ENCODE data around the gene FBXL16.

FBXL16 gene

GRCh38 chr16:658679-659571, 46.7 kb downstream of the FBXL16 start:
- DNase-seq = no peak

- no peak for DNase-seq
Measured at GRCh38 chr16:657487-657886, 48.1 kb downstream of the FBXL16 start.

- no peak for DNase-seq
Measured at GRCh38 chr16:654034-654433, 51.6 kb downstream of the FBXL16 start.

GRCh38 chr16:652454-653305, 52.9 kb downstream of the FBXL16 start:
- DNase-seq = no peak

GRCh38 chr16:651844-652243, 53.8 kb downstream of the FBXL16 start:
- no peak for DNase-seq

- no peak for DNase-seq
Measured at GRCh38 chr16:649631-650030, 56.0 kb downstream of the FBXL16 start.

- DNase-seq = peak; percentile 91
Measured at GRCh38 chr16:648781-649589, 56.6 kb downstream of the FBXL16 start, which contains the start of gene WDR90. WDR90 (plus strand) TSS chr16:649365; CDS start chr16:649417, 52 bp downstream.

GRCh38 chr16:648071-648780, 57.4 kb downstream of the FBXL16 start:
- no peak for DNase-seq

GRCh38 chr16:647173-647902, 58.3 kb downstream of the FBXL16 start:
- DNase-seq = no peak

GRCh38 chr16:646679-647172, 58.9 kb downstream of the FBXL16 start:
- DNase-seq = no peak

GRCh38 chr16:645852-646678, 59.5 kb downstream of the FBXL16 start:
- DNase-seq = no peak

- DNase-seq = no peak
Measured at GRCh38 chr16:644556-644955, 61.0 kb downstream of the FBXL16 start.

- DNase-seq = no peak
Measured at GRCh38 chr16:643050-643368, 62.6 kb downstream of the FBXL16 start.

Measured in HCEC 1CT (cell line).